ENCODE measurements around the gene EMCN.

Gene EMCN

DNA sequence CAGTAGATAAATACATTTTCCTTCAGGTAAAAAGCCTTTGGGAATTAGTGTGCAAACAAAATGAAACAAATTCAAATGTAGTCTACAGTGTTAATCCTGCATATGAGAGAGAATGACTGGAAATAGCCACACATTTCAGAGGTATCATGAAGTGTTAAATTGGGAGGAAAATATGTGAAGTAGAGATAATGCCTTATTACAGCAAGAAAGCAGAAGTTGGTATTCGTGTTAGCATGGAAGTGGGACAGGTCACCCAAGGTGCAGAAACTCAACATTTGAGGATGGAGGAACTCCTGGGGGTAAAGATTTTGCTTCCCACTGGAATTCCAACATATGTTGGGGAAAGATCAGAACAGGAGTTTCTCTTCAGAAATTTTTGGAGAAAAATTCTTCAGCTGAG lies 51.3 kb downstream of the EMCN start:
- H3K4me1 Mint-ChIP-seq = no peaks in the 10 kb centered on the region
- H3K36me3 Mint-ChIP-seq (ENCODE audit: low read depth) = no peaks in the 10 kb centered on the region
- no peaks in the 10 kb centered on the region for H3K9me3 Mint-ChIP-seq
- H3K27ac Mint-ChIP-seq = no peak overlapping the region
- no peaks in the 10 kb centered on the region for H3K27me3 Mint-ChIP-seq (ENCODE audit: low read depth, poor library complexity)
- H3K4me3 Mint-ChIP-seq = no peak overlapping the region
- TF ChIP-seq, protein P1, sequence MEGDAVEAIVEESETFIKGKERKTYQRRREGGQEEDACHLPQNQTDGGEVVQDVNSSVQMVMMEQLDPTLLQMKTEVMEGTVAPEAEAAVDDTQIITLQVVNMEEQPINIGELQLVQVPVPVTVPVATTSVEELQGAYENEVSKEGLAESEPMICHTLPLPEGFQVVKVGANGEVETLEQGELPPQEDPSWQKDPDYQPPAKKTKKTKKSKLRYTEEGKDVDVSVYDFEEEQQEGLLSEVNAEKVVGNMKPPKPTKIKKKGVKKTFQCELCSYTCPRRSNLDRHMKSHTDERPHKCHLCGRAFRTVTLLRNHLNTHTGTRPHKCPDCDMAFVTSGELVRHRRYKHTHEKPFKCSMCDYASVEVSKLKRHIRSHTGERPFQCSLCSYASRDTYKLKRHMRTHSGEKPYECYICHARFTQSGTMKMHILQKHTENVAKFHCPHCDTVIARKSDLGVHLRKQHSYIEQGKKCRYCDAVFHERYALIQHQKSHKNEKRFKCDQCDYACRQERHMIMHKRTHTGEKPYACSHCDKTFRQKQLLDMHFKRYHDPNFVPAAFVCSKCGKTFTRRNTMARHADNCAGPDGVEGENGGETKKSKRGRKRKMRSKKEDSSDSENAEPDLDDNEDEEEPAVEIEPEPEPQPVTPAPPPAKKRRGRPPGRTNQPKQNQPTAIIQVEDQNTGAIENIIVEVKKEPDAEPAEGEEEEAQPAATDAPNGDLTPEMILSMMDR (IDR thresholded peaks at IDR 0.05) = no peak
- DNase-seq = no peak

DNA sequence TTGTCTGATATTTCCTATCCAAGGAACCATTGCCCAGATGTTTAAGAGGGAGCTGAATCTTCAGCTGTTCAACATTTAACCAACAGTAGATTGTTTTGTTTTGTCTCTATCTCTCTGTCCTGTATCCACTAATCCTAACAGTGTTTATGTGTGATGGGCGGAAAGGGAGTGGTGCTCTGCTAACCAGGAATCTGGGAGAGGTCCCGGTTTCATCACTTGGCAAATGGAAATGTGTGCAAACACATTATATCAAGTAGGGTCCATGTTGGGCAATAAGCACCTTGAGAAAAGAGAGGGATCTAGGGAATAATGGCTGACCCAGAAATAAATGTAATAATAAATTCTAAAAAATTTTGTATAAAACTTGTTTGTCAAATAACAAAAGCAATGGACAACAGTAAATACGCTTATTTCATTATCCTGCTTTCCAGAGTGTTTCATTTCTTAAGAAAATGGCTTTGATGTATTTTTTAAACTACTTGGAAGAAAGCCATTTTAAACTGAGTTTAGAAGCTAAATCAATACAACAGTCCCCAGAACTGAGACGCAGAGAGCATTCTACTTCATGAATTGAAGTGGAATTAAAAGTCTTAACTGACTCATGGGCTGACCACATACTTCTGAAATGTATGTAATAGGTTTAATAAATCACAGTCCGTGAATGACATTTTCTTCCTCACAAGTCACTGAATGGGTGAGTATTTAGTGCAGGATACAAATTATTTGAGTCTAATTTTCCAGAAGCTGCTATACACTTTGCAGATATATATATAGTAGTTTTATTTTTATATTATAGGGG lies 55.8 kb downstream of the EMCN start:
- no peak for DNase-seq
- H3K27me3 Mint-ChIP-seq (ENCODE audit: low read depth, poor library complexity) = no peaks in the 10 kb centered on the region
- H3K4me3 Mint-ChIP-seq = no peak overlapping the region
- H3K9me3 Mint-ChIP-seq = no peaks in the 10 kb centered on the region
- H3K36me3 Mint-ChIP-seq (ENCODE audit: low read depth) = no peaks in the 10 kb centered on the region
- no peak overlapping the region for H3K27ac Mint-ChIP-seq
- no peaks in the 10 kb centered on the region for H3K4me1 Mint-ChIP-seq
- TF ChIP-seq, protein P1 (IDR thresholded peaks at IDR 0.05) = no peak

DNA sequence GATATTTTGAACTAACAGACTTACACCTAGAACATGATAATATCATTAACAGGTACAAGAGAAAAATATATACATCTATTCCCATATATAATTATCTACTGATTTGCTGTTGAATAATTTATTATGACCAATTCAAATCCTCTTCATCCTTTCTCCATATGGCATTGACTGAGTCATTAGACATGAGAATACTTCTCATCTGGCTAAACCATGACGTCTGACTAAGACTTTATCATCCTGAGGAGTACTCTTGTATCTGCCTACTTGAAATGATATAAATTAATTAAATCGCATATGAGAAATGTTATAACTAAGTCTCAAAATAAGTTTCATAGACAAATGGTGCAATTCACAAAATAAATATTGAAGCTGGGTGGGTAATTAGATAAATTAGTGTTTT lies 67.4 kb downstream of the EMCN start:
- H3K4me3 Mint-ChIP-seq = no peak overlapping the region
- DNase-seq = no peak
- TF ChIP-seq, protein P1 (IDR thresholded peaks at IDR 0.05) = no peak
- H3K27me3 Mint-ChIP-seq (ENCODE audit: low read depth, poor library complexity) = peaks cover under 1% of the 10 kb centered on the region
- H3K27ac Mint-ChIP-seq = no peak overlapping the region
- H3K4me1 Mint-ChIP-seq = no peaks in the 10 kb centered on the region
- peaks cover 8% of the 10 kb centered on the region for H3K9me3 Mint-ChIP-seq
- no peaks in the 10 kb centered on the region for H3K36me3 Mint-ChIP-seq (ENCODE audit: low read depth)

DNA sequence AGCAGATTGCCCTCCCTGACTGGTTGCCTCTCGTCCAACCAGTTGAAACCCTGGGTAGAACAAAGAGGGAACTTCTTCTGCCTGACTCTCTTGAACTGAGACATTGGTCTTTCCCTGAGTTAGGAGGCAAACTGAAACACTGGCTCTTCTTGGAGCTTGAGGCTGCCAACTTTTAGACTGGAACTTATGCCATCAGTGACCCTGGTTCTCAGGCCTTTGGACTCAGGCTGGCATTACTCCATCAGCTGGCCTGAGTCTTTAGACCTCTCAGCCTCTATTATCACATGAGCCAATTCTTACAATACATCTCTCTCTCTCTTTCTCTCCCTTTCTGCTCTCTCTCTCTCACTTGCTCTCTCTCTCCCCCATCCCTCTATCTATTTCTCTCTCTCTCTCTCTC lies 86.4 kb downstream of the EMCN start:
- no peak overlapping the region for H3K27ac Mint-ChIP-seq
- H3K36me3 Mint-ChIP-seq (ENCODE audit: low read depth) = no peaks in the 10 kb centered on the region
- TF ChIP-seq, protein P1 (IDR thresholded peaks at IDR 0.05) = no peak

DNA sequence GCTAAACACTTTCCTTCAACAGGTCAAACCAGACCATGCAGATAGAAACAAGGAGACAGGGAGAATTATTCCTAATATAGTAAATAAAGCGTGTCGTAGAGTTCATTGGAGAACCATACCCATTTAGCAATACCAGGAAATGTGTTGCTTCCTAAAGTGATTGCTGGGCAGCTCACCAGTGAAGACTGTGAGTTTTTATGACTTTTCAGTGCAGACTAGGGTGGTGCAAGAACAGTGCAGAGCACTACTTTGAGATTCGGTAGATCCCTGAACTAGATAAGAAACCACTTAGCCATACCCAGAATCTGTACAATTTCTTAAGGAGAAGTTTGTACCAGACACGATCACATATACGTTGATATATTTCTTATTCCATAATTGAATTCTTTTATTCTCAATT lies 87.4 kb downstream of the EMCN start:
- H3K4me1 Mint-ChIP-seq = no peaks in the 10 kb centered on the region
- H3K27ac Mint-ChIP-seq = no peak overlapping the region
- peaks cover 8% of the 10 kb centered on the region for H3K27me3 Mint-ChIP-seq (ENCODE audit: low read depth, poor library complexity)
- DNase-seq = no peak
- no peaks in the 10 kb centered on the region for H3K36me3 Mint-ChIP-seq (ENCODE audit: low read depth)
- H3K4me3 Mint-ChIP-seq = no peak overlapping the region
- H3K9me3 Mint-ChIP-seq = peaks cover 6% of the 10 kb centered on the region
- TF ChIP-seq, protein P1 (IDR thresholded peaks at IDR 0.05) = no peak

More for the DNA sequence above, 86.4 kb downstream of the EMCN start:
- no peak for DNase-seq
- H3K27me3 Mint-ChIP-seq (ENCODE audit: low read depth, poor library complexity) = peaks cover 6% of the 10 kb centered on the region
- H3K4me1 Mint-ChIP-seq = no peaks in the 10 kb centered on the region
- H3K4me3 Mint-ChIP-seq = no peak overlapping the region
- H3K9me3 Mint-ChIP-seq = peaks cover 6% of the 10 kb centered on the region

DNA sequence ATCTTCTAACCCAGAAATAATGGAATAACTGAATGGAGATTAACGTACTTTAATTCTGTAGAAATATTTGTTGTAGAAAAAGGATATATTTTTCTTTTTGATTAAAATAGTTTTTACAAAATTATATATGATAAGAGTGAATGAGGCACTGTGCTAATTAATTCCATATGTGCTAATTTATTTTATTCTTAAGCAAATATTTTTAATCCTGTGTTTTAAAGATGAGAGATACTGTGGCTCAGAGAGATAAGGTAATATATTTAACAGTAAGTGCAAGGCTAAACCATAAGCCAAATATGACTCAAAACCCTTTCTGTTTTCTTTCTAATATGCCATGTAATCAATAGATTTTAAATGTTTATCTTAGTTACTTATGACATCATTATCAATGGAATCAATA lies 88.2 kb downstream of the EMCN start:
- H3K4me1 Mint-ChIP-seq = no peaks in the 10 kb centered on the region
- H3K9me3 Mint-ChIP-seq = no peaks in the 10 kb centered on the region
- DNase-seq = no peak
- H3K27ac Mint-ChIP-seq = no peak overlapping the region
- H3K36me3 Mint-ChIP-seq (ENCODE audit: low read depth) = no peaks in the 10 kb centered on the region
- TF ChIP-seq, protein P1 (IDR thresholded peaks at IDR 0.05) = no peak
- no peak overlapping the region for H3K4me3 Mint-ChIP-seq
- peaks cover 8% of the 10 kb centered on the region for H3K27me3 Mint-ChIP-seq (ENCODE audit: low read depth, poor library complexity)
